Raji (cell line): ENCODE measurements around the gene GGPS1.

ENCODE experiments used
- POLR2A ChIP-seq: IDR thresholded peaks from 2 replicates; pipeline ENCODE4 v1.6.1; 2011; ENCODE audit warnings: low read depth, low read length, control low read depth; ENCODE audit not compliant: insufficient read depth

The GGPS1 gene

GRCh38 chr1:235367000-235367908 lies 38.9 kb downstream of the GGPS1 start, which contains the start of gene TBCE:
TSS of gene TBCE (plus strand) at chr1:235367427. CDS start at chr1:235380050, 12,623 bp downstream.
- peak; percentile 97 for TF ChIP-seq POLR2A

- no peak for TF ChIP-seq POLR2A
Measured at GRCh38 chr1:235368428-235368827, 40.1 kb downstream of the GGPS1 start.

- TF ChIP-seq POLR2A: no peak
Measured at GRCh38 chr1:235369802-235370201, 41.4 kb downstream of the GGPS1 start.

- TF ChIP-seq POLR2A: no peak
Measured at GRCh38 chr1:235375919-235376605, 47.7 kb downstream of the GGPS1 start.

GRCh38 chr1:235391874-235392273 lies 63.5 kb downstream of the GGPS1 start:
- no peak for TF ChIP-seq POLR2A
